ENCODE measurements around the gene HOXA1. TPM values are rescaled to one million over a fixed set of nuclear protein-coding genes. Genes with fewer than 3 reads are reported as not detected.

The HOXA1 gene
- total and polyA plus RNA-seq, 2 of the 8 experiments (the other 6 are each of a cell fraction or from before 2014, with no cell fraction given): not detected

GRCh38 chr7:27078616-27079233 is 17.1 kb downstream of the HOXA1 start:
- H3K18ac ChIP-seq (ENCODE audit: extremely low read depth, low read length): no peak overlapping the region
- H4K8ac ChIP-seq (ENCODE audit: extremely low read depth, insufficient read depth, low read length): no peak overlapping the region
- no peak overlapping the region for H2BK12ac ChIP-seq (ENCODE audit: low read depth, low read length)
- H3K14ac ChIP-seq (ENCODE audit: insufficient read length): no peak overlapping the region
- H3K56ac ChIP-seq (replicated peaks; ENCODE audit: insufficient read length, low read depth, low read length): no peak overlapping the region
- H3K27me3 ChIP-seq (replicated peaks in 1 of 4; ENCODE audit: control insufficient read depth in 3 of 4, extremely low read depth in 1 of 4, insufficient read depth in 3 of 4, low read length in 3 of 4): no peaks in the 10 kb centered on the region
- no peak overlapping the region for H2BK20ac ChIP-seq (ENCODE audit: low read length)
- peaks cover 0 to 3% (median 0%) of the 10 kb centered on the region in 4 experiments; a peak in 1 of 7 replicates for H3K4me1 ChIP-seq (replicated peaks in 1 of 4; ENCODE audit: control insufficient read depth in 3 of 4, insufficient read depth in 4 of 4, low read length in 3 of 4)
- H3K36me3 ChIP-seq (ENCODE audit: control insufficient read depth in 2 of 4, insufficient read depth in 4 of 4, low read length in 3 of 4): no peaks in the 10 kb centered on the region
- H3K27ac ChIP-seq (ENCODE audit: low read depth, low read length): no peak overlapping the region
- no peaks in the 10 kb centered on the region for H4K20me1 ChIP-seq (replicated peaks in 1 of 2; ENCODE audit: control insufficient read depth in 1 of 2, insufficient read depth in 2 of 2, low read length in 2 of 2)
- H2AK5ac ChIP-seq (ENCODE audit: low read depth, low read length): no peak overlapping the region
- POLR2A ChIA-PET (ENCODE audit: partially characterized antibody): no interaction called here
- FAIRE-seq (no peak), DNase-seq (ENCODE audit: low read depth in 1 of 2, low spot score in 2 of 2) (no peak)
- H3K4me3 ChIP-seq (ENCODE audit: extremely low read depth in 1 of 4, insufficient read depth in 2 of 4, low read depth in 3 of 4, low read length in 4 of 4): no peak overlapping the region
- no peaks in the 10 kb centered on the region for H3K9me3 ChIP-seq (ENCODE audit: insufficient read depth in 2 of 2, low read depth in 1 of 2, low read length in 1 of 2)
- no peaks in the 10 kb centered on the region for H3K79me2 ChIP-seq (ENCODE audit: control insufficient read depth in 1 of 2, insufficient read depth in 2 of 2, low read length in 2 of 2)
- H3K4me2 ChIP-seq (ENCODE audit: insufficient read depth in 1 of 2, low read depth in 2 of 2, low read length in 2 of 2): no peak overlapping the region
- no peak overlapping the region for H4K5ac ChIP-seq (ENCODE audit: insufficient read length, low read depth, low read length)
- CTCF ChIA-PET (ENCODE audit: partially characterized antibody): no interaction called here
- no peak overlapping the region for H3K23ac ChIP-seq (ENCODE audit: insufficient read length)
- H2AFZ ChIP-seq (ENCODE audit: low read length): no peak overlapping the region
- H4K91ac ChIP-seq (replicated peaks; ENCODE audit: insufficient read length, low read length): no peak overlapping the region
- H2BK120ac ChIP-seq (replicated peaks; ENCODE audit: low read depth, low read length): no peak overlapping the region
- H3K9ac ChIP-seq (replicated peaks in 1 of 4; ENCODE audit: extremely low read depth in 1 of 4, low read depth in 3 of 4, low read length in 3 of 4): no peak overlapping the region
- no peak overlapping the region for H2BK15ac ChIP-seq (ENCODE audit: low read length)
- no peaks in the 10 kb centered on the region; the same call in 1 of the 2 replicates for H3K23me2 ChIP-seq (ENCODE audit: low read depth, low read length)
- no peaks in the 10 kb centered on the region for H3K79me1 ChIP-seq (ENCODE audit: low read depth, low read length)
- H3K4ac ChIP-seq (replicated peaks; ENCODE audit: insufficient read length, low read depth, low read length): no peak overlapping the region
- WGBS, 2 experiments (ENCODE audit: extremely low coverage in 1 of 2, insufficient coverage in 1 of 2, insufficient read length in 1 of 2, insufficient replicate concordance in 2 of 2, low coverage in 1 of 2, low lambda C conversion rate in 2 of 2, missing lambda C conversion rate in 1 of 2): 86% methylated on average over 5 of the region's 5 CpGs; no CpG with 5 or more reads in 1 of the 2 experiments
- H2BK5ac ChIP-seq (ENCODE audit: low read depth, low read length): no peak overlapping the region
